GM18909 (cell line): ENCODE results near the gene TPPP.
"Not testable (repeated sequence)": the region's sequence is repeated elsewhere in the genome, so short reads cannot be mapped to it uniquely, and the experiment has no call there.

Experiments
- ATAC-seq: cut with Tn5 transposase; IDR thresholded peaks from one replicate; pipeline ENCODE4 v1.9.1; 2021; ENCODE audit warnings: mild to moderate bottlenecking; ENCODE audit not compliant: unreplicated experiment, poor library complexity

The TPPP gene

GRCh38 chr5:635306-636055 is 57.7 kb downstream of the TPPP start:
- no peak for ATAC-seq

GRCh38 chr5:634191-634590 is 59.0 kb downstream of the TPPP start:
- no peak for ATAC-seq

GRCh38 chr5:633501-633955 is 59.6 kb downstream of the TPPP start:
- ATAC-seq, result no peak

GRCh38 chr5:628351-629205 is 64.6 kb downstream of the TPPP start:
- ATAC-seq, result not testable (repeated sequence)

GRCh38 chr5:627840-628239 is 65.3 kb downstream of the TPPP start:
- ATAC-seq, result no peak

GRCh38 chr5:626850-627249 is 66.3 kb downstream of the TPPP start:
- ATAC-seq, result no peak

GRCh38 chr5:625516-625915 is 67.6 kb downstream of the TPPP start:
- no peak for ATAC-seq

- no peak for ATAC-seq
These were observed 68.3 kb downstream of the TPPP start for GRCh38 chr5:624951-625230.

GRCh38 chr5:624118-624950 is 68.8 kb downstream of the TPPP start:
- no peak for ATAC-seq

GRCh38 chr5:623531-623930 is 69.6 kb downstream of the TPPP start:
- no peak for ATAC-seq

- ATAC-seq, result no peak
These were observed 70.1 kb downstream of the TPPP start for GRCh38 chr5:622946-623522.

GRCh38 chr5:622359-622758 is 70.8 kb downstream of the TPPP start:
- ATAC-seq, result no peak

- no peak for ATAC-seq
These were observed 71.8 kb downstream of the TPPP start for GRCh38 chr5:621341-621761.

GRCh38 chr5:620586-621180 is 72.5 kb downstream of the TPPP start:
- no peak for ATAC-seq

- ATAC-seq, result no peak
These were observed 73.0 kb downstream of the TPPP start for GRCh38 chr5:620152-620551.

GRCh38 chr5:619444-619843 is 73.7 kb downstream of the TPPP start:
- ATAC-seq, result no peak

- no peak for ATAC-seq
These were observed 74.7 kb downstream of the TPPP start for GRCh38 chr5:618450-618849.

GRCh38 chr5:617896-618295 is 75.3 kb downstream of the TPPP start:
- no peak for ATAC-seq

- no peak for ATAC-seq
These were observed 76.6 kb downstream of the TPPP start for GRCh38 chr5:616484-617039.
